GM12874 (cell line): Measurements from ENCODE around the gene RFTN1.

Experiments
- TF ChIP-seq, protein P1 (sequence below): IDR thresholded peaks from 2 replicates; pipeline ENCODE4 v1.5.1; 2011; ENCODE audit warnings: low read depth, mild to moderate bottlenecking, control low read depth, low read length, moderate library complexity; ENCODE audit not compliant: insufficient read depth

Gene RFTN1

DNA sequence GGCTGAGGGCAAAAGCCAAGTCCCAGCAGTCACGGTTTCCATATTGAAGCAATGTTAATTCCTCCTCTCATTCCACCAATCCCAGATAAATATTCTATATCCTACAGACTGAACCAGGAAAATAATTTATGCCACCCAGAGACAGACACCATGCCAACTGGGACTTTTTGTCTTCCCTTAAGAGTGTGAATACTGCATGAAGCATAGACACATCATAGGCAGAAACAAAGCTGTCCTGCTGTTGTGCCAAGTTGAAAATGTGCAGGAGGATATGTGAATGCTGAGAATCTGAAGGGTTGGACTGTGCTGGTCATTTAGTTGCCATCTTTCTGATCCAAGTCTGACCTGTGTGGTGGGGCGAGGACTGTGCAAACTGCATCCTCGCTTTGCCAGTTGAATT is 37.7 kb downstream of the RFTN1 start:
- TF ChIP-seq, protein P1, sequence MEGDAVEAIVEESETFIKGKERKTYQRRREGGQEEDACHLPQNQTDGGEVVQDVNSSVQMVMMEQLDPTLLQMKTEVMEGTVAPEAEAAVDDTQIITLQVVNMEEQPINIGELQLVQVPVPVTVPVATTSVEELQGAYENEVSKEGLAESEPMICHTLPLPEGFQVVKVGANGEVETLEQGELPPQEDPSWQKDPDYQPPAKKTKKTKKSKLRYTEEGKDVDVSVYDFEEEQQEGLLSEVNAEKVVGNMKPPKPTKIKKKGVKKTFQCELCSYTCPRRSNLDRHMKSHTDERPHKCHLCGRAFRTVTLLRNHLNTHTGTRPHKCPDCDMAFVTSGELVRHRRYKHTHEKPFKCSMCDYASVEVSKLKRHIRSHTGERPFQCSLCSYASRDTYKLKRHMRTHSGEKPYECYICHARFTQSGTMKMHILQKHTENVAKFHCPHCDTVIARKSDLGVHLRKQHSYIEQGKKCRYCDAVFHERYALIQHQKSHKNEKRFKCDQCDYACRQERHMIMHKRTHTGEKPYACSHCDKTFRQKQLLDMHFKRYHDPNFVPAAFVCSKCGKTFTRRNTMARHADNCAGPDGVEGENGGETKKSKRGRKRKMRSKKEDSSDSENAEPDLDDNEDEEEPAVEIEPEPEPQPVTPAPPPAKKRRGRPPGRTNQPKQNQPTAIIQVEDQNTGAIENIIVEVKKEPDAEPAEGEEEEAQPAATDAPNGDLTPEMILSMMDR, result no peak

DNA sequence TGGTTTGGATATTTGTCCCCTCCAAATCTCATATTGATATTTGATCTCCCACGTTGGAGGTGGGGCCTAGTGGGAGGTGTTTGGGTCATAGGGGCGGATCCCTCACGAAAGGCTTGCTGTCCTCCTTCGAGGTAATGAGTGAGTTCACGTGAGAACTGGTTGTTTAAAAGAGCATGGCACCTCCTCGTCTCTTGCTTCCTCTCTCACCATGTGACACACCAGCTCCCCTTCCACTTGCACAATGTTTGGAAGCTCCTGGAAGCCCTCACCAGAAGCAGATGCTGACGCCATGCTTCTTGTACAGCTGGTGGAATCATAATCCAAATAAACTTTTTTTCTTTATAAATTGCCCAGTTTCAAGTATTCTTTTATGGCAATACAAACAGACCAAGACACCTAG is 38.6 kb downstream of the RFTN1 start:
- TF ChIP-seq, protein P1, result no peak

DNA sequence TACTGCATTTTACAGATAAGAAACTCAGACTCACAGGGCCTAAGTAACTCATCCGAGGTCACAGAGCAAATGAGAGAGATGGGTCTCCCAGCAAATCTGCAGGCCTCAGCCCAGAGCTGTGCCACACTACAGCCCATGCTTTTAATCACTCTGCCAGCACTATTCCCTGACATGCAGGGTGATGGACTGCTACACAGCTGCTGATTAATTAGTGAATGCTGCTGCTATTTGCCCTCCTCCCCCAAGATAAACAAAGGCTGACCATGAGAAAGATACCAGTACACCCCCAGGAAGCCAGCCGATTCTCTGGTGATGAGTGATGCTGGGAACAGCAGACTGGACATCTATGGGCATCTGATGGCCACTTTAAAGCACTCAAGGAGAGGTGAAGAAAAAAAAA is 39.3 kb downstream of the RFTN1 start:
- TF ChIP-seq, protein P1, result no peak

DNA sequence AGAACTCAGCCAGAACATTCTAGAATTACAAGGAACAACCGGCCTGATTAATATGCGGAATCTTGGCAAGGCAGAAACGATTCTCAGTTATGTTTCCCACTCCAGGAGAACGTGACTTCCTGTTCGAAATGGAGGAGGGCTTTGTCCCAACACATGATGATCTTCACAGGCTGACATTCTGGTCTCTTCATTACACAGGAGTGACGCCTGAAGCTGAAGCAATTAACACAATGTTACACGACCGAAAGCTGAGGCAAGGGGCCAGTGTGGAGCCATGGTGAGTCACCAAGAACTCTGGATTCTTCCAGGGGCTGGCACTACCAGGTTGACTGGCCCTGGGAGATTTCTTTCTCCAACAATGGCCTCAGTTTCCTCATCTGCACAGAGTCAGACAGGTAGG is 40.9 kb downstream of the RFTN1 start:
- TF ChIP-seq, protein P1, result no peak

DNA sequence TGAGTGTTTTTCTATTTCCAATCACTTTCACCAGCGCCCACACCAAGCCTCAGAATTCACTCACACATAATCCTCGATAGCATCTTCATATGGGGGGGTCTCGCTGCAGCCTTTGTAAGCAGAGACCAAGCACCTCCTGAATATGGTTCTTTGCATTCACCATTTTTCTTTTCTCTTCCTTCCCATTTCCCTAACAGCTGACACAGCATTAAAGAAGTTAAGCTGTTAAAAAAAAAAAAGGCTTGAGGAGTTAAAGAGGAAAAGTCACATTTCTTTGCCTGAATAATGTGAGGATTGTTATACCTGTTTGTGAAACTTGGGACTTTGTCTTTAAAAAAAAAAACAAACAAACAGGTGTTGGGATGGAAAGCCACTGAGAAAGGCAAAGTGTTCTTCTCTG is 41.6 kb downstream of the RFTN1 start:
- TF ChIP-seq, protein P1, result no peak

DNA sequence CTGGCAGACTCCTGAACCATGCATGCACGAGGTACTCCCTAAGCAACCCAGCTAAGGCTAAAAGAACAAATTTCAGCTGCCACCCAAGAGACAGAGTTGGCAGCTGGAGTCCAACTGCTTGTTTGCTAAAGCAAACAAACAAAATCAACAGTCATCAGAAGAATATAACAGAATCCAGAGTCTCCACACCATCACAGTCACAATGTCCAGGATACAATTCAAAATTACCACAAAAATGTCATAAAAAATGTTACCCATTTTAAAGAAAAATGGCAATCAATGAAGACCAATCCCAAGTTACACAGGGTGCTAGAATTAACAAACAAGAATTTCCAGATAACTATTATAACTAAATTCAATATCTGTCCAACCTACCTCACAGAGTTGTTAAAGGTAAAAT is 42.9 kb downstream of the RFTN1 start:
- TF ChIP-seq, protein P1, result no peak

DNA sequence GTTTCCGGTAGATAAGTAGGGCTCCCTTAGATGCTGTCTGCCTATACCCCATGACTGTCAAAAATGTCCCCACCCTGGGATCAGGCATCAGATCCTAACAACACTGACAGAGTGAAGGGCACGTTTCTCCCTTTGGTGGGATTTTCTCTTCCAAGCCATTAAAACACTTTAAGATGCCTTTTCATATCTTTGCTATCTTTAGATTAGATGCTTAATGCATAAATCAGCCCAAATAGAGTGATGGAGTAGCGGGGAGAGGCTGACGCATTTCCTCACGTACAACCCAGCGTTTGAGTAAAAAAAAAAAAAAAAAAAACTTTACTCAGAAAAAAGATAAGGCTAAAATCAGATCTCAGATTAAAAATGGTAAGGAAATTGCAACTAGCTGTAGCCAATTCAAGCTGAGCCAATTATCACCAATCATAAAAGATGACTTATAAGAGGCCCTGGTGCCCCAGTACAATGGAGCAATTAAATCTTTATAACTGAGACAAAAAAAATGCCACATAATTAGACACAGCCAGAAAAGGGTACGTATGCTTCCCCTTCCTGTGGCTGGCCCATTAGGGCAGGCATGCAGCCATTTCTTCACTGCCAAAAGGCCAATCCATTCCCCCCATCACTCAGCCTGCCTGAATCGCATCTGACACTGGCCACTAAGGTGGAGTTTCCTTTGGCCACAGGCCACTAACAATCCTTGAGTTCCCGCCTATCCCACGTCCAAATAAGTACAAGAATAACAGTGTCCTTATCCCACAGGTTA is 45.0 kb downstream of the RFTN1 start:
- TF ChIP-seq, protein P1, result no peak
